ENCODE data around the gene PDXDC1. TPM values are rescaled to one million over a fixed set of nuclear protein-coding genes. Genes with fewer than 3 reads are reported as not detected.
"Not testable (repeated sequence)": the region's sequence is repeated elsewhere in the genome, so short reads cannot be mapped to it uniquely, and the experiment has no call there.

PDXDC1 gene
- total RNA-seq, 1 donor from 2014 or later, result 82.5 TPM

DNA sequence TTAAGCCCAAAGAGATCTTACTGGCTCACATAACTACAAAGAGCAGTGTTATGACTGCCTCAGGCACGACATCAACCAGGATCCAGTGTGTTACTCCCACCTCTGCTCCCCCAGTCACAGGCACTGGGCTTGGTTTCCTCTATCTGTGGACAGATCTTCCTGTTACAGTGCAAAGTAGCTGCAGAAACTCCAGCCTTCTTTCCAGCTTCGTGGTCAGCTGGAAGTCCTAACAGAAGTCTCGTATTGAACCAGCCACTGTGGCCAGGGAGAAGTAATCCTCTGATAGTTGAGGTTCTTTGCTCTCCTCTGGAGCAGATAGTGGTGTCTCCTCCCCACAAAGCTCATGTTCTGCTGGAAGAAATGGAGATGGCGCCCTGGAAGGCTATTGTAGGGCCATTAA, 41.5 kb downstream of the PDXDC1 start:
- not testable (repeated sequence) for DNase-seq

DNA sequence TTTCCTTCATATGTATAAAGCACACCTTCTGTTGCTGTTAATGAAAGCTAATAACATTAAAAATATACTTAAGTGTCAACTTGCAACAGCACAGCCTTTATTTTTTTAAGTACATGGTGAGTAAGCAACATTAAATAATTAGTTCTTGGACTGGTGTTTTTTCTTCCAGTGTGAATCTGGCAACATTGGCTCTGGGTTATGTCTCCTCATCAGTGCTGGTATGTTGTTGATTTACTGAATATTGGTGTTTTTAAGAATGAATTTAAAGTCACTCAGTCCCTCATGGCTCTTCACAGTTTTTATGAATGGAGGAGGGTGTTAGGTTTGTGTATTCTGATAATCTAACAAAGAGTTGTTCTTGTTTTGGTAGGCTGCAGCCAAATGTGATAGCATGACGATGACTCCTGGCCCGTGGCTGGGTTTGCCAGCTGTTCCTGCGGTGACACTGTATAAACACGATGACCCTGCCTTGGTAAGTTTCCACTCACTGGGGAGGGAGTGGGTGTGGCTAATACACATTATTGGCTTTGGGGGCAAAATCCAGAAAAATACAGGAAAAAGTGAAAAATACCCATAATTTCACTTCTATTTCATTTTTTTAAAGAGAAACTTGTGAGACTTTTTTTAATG, 42.2 kb downstream of the PDXDC1 start:
- not testable (repeated sequence) for DNase-seq

DNA sequence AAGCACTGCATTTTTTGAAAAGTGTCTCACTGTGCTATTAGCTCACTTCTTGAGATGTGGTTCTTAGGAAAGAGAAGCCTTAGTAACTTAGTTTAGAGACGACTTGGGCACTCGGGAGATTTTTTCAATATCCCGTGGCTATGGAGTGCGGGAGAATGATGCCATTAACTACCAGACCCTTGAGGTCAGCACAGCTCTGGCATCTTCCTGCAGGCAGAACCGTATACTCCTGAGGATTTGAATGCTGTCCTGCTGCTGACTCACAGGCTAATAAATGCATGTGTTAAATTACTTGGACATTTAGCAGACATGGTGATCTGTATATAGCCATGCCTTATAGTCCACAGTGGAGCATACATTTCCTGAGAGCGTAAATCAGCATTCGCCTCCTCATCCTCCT, 46.6 kb downstream of the PDXDC1 start:
- not testable (repeated sequence) for DNase-seq

DNA sequence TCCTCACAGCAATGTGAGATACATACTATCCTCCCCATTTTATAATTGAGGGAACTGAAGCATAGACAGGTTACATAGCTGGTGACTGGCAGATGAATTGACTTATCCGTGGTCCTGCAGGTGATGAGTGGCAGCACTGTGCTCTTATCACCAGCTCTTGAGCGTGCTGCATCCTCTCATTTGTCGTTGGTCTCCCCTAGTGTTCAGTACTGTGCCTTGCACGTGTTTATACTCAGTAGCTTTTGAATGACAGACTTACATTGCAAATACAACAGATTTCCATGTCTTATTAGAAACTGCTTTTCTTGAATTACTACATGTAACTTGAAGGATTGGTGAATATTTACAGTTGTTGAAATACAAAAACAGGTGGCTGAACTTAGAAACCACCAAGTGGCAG, 47.4 kb downstream of the PDXDC1 start:
- not testable (repeated sequence) for DNase-seq

DNA sequence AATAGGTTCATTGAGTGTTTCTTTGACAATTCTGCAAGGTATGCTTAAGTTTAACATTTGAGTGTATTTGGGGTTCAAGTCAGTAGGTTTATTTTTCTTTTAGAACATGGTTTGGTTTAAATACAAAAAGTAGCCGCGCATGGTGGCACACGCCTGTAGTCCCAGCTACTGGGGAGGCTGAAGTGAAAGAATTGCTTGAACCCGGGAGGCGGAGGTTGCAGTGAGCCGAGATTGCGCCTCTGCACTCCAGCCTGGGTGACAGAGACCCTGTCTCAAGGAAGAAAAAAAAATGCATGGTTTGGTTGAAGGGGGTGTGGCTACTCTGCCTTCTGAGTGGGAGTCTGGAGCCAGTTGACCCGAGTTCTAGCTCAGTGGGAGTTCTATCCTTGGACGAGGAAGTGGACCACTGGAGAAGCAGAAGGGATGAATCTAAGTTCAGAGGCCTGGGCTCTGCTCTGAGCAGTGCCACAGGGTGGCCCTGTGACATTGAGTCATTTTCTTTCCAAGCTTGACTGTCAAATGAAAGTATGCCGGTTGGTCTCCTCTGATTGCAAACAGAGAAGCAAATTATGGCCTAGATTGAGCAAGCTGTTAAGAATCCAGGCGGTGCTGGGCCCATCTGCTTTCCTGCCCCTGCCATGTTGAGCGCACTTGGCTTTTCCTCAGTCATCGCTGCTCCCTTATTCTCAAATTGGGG, 48.7 kb downstream of the PDXDC1 start:
- DNase-seq, result not testable (repeated sequence)

DNA sequence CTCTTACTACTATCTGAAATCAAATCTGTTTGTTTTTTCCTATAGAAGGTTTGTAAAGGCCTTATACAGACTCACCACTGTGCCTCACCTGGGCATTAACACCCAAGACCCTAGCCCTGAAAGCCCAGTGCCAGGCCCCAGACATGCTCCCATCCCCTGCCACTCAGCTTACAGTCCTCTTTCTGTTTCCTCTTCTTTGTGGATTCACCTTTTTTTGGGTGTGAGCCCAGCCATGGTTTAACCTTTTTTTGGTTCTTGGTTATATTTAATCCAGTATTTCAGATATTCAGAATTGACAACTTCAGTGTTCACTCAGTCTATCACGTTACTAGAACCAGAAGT, 50.0 kb downstream of the PDXDC1 start:
- DNase-seq, result not testable (repeated sequence)

DNA sequence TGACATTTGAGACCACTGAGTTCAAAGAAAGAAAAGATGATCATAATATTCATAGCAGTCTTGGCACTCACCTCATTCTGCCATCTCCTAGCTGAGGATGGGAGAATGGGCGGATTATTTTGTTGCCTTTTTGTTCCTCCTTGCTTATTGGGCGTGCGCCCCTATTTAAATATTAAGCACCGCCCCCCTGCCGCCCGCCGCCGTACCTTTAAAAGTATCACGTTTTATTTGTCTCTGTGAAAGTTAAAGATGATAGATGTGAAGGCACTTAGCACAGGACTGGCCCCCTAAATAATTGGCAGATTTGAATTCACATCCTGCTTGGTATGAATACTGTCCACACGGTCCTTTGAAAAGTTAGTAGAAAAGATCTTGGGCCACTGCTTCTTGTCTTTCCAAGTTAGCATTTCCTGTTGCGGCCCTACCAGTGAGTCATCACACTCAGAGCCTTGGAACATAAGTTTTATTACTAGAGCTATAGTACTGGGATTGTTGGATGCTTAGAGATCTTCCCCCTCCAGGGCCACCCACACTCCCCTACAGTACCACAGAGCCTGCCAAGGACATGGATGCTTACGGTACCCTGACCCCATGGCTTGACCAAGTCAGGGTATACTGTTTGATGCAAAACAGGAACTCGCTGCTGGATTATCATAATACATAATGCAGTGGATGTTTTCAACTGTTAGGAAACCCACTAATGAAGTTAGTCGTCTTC, 50.6 kb downstream of the PDXDC1 start:
- not testable (repeated sequence) for DNase-seq

DNA sequence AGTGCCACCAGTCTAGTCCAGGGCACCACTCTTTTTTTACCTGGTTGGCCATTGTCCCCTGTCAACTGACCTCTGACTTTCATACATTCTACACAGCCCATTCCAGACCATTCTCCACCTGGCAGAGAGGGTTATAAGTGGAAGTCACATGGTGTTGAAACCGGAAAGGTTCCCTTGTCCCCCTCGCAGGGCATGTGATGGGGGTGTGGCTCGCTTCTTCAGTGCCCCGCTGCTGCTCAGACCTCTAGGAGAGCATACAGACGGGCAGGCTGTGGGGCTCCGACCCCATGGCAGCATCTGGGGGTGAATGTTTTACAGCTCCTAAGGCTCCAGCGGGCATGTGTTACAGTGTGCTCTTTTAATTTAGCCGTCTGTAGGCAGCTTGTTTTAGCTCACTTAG, 52.2 kb downstream of the PDXDC1 start:
- DNase-seq, result not testable (repeated sequence)

DNA sequence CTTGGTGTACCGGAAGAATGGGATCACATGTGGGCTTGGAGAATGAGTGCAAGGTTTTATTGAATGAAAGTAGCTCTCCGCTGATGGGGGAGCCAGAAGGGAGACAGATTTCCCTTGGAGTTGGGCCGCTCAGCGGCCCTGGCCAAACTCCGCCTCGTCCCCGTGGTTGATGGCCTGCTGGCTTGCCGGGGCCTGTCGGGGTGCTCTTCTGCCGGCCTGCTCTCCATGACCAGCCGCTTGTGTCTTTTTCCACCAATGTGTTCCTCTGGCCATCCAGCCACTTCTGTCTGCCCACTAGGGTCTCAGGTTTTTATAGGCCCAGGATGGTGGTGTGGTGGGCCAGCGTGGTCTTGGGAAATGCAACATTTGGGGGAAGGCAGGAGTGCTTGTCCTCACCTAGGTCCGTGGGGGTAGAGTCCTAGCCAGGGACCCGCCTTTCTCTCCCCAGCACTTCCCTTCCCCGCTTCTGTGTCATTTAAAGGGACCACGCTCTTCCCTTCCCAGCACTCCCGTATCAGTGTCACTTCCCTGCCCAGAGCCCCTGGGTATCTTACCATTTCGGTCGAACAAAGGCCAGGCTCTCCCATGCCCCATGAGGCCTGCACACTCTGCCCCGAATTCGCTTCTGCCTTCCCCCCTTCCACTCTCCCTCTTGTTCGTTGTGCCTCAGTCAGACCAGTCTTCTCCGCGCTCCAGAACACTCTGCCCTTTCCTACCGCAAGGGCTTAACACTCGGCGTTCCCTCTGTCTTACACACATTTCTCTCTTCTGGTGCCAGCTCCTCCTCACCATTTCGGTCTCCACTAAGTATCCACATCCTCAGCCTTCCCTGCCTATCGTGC, 52.9 kb downstream of the PDXDC1 start:
- not testable (repeated sequence) for DNase-seq

DNA sequence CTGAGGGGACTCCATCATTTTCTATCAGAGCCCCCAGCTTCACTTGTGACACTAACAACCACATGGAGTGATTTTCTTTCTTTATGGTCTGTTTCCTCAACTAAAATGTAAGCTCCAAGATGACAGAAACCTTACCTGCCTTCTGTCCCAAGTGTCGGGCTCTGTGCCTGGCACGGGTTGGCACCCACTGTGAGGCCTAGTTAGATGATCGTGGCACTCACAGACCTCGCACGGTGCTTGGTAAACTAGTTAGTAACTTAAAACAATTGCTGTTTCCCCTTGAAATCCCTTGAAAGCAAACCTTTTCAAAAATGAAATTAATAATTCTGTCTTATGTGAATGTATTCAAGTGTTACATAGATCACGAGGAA, 53.5 kb downstream of the PDXDC1 start:
- not testable (repeated sequence) for DNase-seq

DNA sequence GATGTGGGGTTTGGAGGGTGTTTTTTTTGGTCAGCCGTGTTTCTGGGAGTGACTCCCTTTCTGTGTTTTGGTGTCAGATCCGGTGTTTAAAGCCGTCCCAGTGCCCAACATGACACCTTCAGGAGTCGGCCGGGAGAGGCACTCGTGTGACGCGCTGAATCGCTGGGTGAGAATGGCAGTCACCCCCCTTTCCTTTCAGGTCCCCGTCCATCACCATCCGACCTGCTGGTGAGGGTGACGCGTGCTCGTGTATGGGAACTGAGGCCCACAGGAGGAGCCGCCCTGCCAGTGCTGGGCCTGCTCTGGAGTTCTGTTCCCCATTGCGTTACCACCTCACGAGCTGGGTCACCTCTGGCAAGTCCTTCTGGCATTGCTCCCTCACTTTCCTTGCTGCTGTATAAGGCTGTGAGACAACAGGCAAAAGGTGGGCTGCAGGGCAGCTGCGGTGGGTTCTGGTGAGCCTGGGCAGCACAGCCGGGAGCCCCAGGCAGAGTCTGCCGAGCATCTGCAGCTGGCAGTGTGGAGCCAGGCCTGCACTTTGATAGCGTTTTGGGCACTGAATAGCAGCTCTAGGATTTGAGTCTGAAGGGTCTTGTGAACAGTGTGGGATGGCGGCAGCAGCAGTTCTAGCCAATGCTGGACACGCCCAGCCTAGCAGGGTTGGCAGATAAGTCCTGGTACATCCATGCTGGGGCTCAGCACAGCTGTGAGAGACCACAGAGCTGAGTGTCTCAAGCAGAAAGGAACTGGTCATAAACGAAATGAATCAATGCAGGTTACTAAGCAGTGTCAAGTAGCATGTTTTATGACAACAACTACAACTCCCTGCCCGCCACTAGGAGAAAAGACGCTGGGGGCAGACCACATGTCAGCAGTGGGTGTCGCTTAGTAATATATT, 54.2 kb downstream of the PDXDC1 start:
- DNase-seq, result not testable (repeated sequence)

DNA sequence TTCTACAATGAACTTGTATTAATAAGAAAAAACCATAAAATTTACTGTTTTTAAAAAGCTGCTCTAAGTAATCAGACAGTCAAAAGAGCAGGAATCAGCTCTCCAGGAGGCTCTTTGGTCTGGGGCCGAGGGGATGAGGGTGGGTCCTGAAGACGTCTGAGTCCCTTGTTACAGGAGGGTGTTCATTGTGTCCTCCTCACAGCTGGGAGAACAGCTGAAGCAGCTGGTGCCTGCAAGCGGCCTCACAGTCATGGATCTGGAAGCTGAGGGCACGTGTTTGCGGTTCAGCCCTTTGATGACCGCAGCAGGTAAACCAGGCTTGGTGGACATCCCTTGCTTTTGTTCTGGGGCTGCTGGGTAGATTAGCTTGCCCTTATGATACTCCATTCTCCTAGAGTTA, 54.9 kb downstream of the PDXDC1 start:
- not testable (repeated sequence) for DNase-seq

DNA sequence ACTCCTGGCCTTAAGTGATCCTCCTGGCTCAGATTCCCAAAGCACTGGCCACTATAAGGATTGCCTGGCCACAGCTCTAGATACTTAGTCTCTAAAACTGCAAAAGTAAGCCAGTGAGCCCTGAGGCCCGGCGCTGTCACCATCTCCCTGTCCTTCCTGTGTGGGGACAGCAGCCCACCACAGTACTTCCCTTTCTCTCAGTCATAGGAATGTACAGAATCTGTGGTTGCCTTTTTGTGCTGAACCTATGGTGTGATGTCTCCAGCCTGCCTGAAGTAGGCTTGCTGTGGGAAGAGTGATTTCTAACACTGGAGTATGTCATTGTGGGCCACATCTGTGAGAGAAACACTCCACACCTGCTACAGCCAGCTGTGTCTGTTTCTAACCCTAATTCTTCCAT, 56.4 kb downstream of the PDXDC1 start:
- no peak for DNase-seq

DNA sequence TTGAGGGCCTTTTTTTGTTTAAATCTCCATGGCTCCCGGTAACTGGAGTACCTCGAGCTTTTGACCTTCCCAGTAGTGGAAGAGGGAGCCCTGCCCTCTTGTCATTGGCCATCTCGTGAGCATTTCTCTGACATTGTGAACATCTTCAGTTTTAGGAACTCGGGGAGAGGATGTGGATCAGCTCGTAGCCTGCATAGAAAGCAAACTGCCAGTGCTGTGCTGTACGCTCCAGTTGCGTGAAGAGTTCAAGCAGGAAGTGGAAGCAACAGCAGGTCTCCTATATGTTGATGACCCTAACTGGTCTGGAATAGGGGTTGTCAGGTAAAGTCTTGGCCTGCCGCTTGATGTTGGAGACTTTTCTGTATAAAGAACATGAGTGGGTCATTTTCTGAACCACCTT, 56.8 kb downstream of the PDXDC1 start:
- no peak for DNase-seq

DNA sequence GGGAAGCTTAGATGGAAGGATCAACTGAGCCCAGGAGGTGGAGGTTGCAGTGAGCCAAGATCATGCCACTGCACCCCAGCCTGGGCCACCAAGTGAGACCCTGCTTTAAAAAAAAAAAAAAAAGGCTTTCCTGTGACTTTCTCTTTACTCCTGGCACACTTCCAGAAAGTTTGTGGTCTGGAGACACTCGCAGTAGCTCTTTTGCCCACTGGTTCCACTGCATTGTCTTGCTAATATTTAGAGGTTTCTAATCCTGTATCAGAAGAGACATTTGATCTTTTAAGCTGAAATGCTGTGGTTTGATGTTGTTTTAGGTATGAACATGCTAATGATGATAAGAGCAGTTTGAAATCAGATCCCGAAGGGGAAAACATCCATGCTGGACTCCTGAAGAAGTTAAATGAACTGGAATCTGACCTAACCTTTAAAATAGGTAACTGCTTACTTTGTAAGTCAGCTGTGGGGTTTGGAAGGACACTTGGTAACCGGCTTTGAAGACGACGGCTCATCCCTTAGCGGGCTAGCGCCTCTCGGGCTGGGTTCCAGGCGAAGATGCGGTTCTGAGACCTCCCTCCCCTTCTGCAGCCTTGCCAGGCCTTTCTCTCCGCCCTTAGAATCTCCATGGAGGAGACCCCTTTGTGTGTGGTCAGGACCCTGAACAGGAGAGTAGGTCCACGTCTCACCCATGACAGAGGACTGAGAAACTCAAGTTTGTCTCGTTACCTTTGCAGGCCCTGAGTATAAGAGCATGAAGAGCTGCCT, 57.9 kb downstream of the PDXDC1 start:
- DNase-seq, result no peak

DNA sequence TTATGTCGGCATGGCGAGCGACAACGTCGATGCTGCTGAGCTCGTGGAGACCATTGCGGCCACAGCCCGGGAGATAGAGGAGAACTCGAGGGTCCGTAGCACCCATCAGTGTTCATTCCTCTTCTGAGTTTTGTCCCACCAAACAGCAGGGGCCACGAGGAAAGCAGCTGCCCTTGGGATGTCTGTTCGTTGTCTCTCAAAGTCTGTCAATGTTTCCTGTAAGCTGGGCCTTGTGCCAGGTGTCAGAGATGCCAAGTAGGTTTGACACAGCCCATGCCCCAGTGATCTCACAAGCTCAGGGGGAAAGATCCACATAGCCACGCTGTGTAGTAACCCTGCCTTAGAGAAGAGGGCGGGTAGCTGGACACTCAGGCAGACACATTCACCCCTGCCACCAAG, 58.5 kb downstream of the PDXDC1 start:
- DNase-seq, result no peak

DNA sequence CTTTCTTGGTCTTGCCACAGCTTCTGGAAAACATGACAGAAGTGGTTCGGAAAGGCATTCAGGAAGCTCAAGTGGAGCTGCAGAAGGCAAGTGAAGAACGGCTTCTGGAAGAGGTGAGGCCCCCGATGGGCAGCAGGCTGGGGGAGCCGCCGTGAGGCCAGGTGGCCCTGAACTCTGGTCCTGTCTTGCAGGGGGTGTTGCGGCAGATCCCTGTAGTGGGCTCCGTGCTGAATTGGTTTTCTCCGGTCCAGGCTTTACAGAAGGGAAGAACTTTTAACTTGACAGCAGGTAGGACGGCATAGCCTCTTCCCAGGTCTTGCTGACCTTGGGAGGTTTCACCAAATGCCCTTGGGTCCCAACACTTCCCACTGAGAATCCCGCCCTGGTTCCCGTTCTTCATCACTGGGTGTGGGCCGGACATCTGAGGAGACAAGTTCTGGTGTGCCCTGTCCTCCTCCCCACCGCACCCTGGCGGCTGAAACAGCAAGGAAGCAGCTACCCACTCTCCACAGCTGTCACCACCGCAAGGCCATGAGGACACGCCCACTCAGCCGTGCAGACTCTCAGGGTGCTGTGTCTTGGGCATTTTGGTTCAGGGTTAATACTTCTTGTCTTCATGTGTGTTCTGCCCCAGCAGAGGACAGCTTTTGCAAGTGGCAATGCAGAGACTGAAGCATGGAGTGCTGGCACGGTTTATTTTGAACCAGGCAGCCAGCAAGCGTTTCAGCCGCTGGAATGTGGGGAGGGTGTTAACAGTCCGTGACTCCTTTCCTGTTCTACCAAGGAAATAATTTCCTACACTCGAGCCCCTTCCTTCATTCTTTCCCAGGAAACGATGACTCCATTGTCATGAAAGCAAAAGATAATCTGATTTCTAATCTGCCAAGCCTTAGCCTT, 59.7 kb downstream of the PDXDC1 start:
- no peak for DNase-seq

DNA sequence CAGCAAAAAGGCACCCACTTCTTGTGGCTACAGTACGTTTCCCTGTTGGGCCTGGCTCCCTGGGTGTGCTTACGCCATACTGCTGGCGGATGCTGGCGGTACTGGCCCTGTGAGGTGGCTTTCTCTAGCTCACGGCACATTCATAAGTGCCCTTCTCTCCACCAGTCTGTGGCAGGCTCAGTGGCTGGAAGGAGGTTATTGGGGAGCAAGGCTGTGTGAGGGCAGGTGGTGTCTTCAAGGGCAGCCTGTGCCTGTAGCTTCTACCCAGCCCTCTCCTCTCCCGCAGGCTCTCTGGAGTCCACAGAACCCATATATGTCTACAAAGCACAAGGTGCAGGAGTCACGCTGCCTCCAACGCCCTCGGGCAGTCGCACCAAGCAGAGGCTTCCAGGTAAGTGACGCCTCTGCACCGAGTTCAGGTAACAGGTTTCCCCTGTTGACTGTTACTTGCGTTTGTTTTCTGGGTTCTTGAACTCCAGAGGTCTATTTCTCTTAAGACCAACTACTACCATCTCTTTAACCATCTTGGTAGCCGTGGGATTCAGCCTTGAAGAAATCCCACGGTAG, 60.4 kb downstream of the PDXDC1 start:
- no peak for DNase-seq

DNA sequence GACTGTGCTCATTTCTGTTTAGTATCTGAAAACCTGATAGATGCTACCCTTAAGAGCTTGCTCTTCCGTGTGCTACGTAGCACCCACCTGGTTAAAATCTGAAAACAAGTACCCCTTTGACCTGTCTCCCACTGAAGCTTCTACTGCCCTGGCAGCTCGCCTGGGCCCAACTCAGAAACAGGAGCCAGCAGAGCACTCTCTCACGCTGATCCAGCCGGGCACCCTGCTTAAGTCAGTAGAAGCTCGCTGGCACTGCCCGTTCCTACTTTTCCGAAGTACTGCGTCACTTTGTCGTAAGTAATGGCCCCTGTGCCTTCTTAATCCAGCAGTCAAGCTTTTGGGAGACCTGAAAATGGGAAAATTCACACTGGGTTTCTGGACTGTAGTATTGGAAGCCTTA, 62.2 kb downstream of the PDXDC1 start:
- DNase-seq, result no peak
